Aorta (tissue), 5 donors: ENCODE measurements around the gene TMEM229A. TPM values are rescaled to one million over a fixed set of nuclear protein-coding genes. Genes with fewer than 3 reads are reported as not detected.
"Not testable (repeated sequence)": the region's sequence is repeated elsewhere in the genome, so short reads cannot be mapped to it uniquely, and the experiment has no call there.

Source experiments
- ATAC-seq: fragments of 200-7000 bp; cut with Tn5 transposase; one replicate; pipeline ENCODE4 v1.9.1; 2022; ENCODE audit warnings: moderate library complexity; ENCODE audit not compliant: low FRiP score
- DNase-seq, 2 donors: peaks; one replicate each; pipeline ENCODE4 v3.0.0-alpha.2; 2020
- H3K27ac ChIP-seq, 2 donors: one replicate each; pipeline ENCODE4 v1.5.1; 2013; ENCODE audit warnings: low read length in 2 of 2, mild to moderate bottlenecking in 2 of 2, moderate library complexity in 2 of 2, control low read depth in 1 of 2, inconsistent platforms in 1 of 2, low read depth in 1 of 2
- H3K27me3 ChIP-seq, 2 donors: one replicate each; pipeline ENCODE4 v1.6.1; 2013; ENCODE audit warnings: control low read depth in 1 of 2, low read length in 1 of 2, mild to moderate bottlenecking in 1 of 2, moderate library complexity in 1 of 2; ENCODE audit not compliant: insufficient read depth in 2 of 2, control insufficient read depth in 1 of 2
- H3K36me3 ChIP-seq, 2 donors: one replicate each; pipeline ENCODE4 v1.6.1; 2013; ENCODE audit warnings: control low read depth in 1 of 2, low read length in 1 of 2, mild to moderate bottlenecking in 1 of 2; ENCODE audit not compliant: insufficient read depth in 2 of 2, control insufficient read depth in 1 of 2
- H3K4me1 ChIP-seq, 2 donors: one replicate each; pipeline ENCODE4 v1.6.1; 2013; ENCODE audit warnings: low read length in 2 of 2, control low read depth in 1 of 2, mild to moderate bottlenecking in 1 of 2, moderate library complexity in 1 of 2; ENCODE audit not compliant: insufficient read depth in 2 of 2, control insufficient read depth in 1 of 2
- H3K4me3 ChIP-seq, 2 donors: one replicate each; pipeline ENCODE4 v1.5.1; 2013; ENCODE audit warnings: low read length in 2 of 2, control low read depth in 1 of 2, mild to moderate bottlenecking in 1 of 2
- H3K9me3 ChIP-seq: one replicate; pipeline ENCODE4 v1.6.1; 2013; ENCODE audit warnings: mild to moderate bottlenecking, low read length; ENCODE audit not compliant: control insufficient read depth
- WGBS, 2 donors: extraction: QIAGEN DNeasy Blood & Tissue Kit; methylation state at CpG; one replicate each; pipeline ENCODE4 v1.1.7; 2013; 5-methylcytosine and 5-hydroxymethylcytosine counted together
- intact Hi-C, 2 donors: fragments of 100-400 bp; cut with DNase I; formaldehyde crosslinking; loops; one replicate each; pipeline versions ENCODE4 v1.14.2 to v1.15.0; 2022
- polyA plus RNA-seq, 2 donors: library from polyadenylated mRNA; stranded (reverse); fragments of 200-250 nt; gene quantifications; one replicate each; pipeline ENCODE4 v1.2.3, GENCODE V29; 2013
- total RNA-seq, 2 donors: library from RNA; stranded (reverse); fragmentation: NEBNext Ultra II Directional; extraction: Animal tissue kit (Norgen Biotek cat#: 25700); gene quantifications; one replicate each; pipeline ENCODE4 v1.2.1, GENCODE V29; 2021
- donor health status: healthy with polysubstance abuse.
- donor health status: Bipolar disorder and iron deficiency.
- donor health status: DM: no; HTN: no; CAD: no.
- donor health status: DM: no; HTN: no; CAD: no.
- donor health status: DM: yes; HTN: yes; CAD: no.

The TMEM229A gene
- total and polyA plus RNA-seq, 4 donors: 0.63 TPM; not detected in 3

DNA sequence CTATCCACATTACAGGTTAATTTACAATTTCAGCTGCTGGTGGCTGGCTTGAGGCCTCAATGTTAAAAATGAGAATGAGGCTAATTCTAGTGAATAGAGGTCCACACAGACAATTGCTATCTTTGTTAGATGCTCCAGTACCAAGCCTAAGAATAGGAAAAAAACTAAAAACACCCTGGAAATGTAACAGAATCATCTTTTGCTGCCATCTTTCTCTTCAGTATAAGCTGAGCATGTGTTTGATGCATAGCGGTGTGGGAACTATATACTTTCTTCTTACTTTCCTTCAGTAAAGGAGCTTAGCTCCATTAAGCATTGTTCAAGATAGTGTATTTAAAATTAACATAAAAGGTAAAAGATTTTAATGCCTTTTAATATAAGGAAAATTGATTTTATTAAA, 5.6 kb downstream of the TMEM229A start:
- H3K27ac ChIP-seq: no peak overlapping the region
- H3K4me1 ChIP-seq: no peaks in the 10 kb centered on the region
- 91 to 97% methylated on average over 1 of the region's 1 CpG for WGBS, 2 donors
- H3K27me3 ChIP-seq: peaks cover 0 to 6% of the 10 kb centered on the region in 2 donors
- DNase-seq (no peak), ATAC-seq (no peak)
- intact Hi-C loops: no loop called here
- H3K9me3 ChIP-seq: no peaks in the 10 kb centered on the region
- H3K4me3 ChIP-seq: no peak overlapping the region
- H3K36me3 ChIP-seq: no peaks in the 10 kb centered on the region

DNA sequence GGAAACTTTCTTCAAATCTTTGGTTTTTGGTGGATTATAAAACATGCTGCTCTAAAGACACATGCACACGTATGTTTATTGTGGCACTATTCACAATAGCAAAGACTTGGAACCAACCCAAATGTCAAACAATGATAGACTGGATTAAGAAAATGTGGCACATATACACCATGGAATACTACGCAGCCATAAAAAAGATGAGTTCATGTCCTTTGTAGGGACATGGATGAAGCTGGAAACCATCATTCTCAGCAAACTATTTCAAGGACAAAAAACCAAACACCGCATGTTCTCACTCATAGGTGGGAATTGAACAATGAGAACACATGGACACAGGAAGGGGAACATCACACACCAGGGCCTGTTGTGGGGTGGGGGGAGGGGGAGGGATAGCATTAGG, 8.5 kb downstream of the TMEM229A start:
- intact Hi-C loops, ATAC-seq, DNase-seq, H3K27me3 ChIP-seq, H3K4me3 ChIP-seq, H3K36me3 ChIP-seq, H3K27ac ChIP-seq, H3K9me3 ChIP-seq, H3K4me1 ChIP-seq: not testable (repeated sequence)
- 83 to 84% methylated on average over 2 to 3 of the region's 3 CpGs for WGBS, 2 donors

DNA sequence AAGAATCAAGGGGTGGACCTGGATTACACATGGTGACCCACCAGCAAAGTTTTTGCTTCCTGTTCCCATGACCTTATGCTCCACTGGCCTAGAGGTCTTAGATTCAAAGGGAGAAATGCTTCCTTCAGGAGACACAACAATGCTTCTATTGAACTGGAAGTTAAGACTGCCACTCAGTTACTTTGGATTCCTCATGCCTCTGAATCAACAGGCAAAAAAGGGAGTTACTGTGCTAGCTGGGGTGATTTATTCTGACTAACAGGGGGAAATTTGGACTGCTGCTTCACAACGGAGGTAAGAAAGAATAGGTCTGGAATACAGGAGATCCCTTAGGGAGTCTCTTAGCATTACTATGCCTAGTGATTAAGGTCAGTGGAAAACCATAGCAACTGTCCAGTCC, 10.3 kb downstream of the TMEM229A start:
- Histone ChIP-seq H3K27ac (no peak overlapping the region), H3K4me3 (no peak overlapping the region), H3K27me3 (peaks cover 0 to 2% of the 10 kb centered on the region in 2 donors), H3K4me1 (no peaks in the 10 kb centered on the region), H3K9me3 (peaks cover 2% of the 10 kb centered on the region), H3K36me3 (no peaks in the 10 kb centered on the region)
- intact Hi-C loops: no loop called here
- ATAC-seq (no peak), DNase-seq (no peak)
- 19 to 30% methylated on average over 1 of the region's 1 CpG for WGBS, 2 donors

DNA sequence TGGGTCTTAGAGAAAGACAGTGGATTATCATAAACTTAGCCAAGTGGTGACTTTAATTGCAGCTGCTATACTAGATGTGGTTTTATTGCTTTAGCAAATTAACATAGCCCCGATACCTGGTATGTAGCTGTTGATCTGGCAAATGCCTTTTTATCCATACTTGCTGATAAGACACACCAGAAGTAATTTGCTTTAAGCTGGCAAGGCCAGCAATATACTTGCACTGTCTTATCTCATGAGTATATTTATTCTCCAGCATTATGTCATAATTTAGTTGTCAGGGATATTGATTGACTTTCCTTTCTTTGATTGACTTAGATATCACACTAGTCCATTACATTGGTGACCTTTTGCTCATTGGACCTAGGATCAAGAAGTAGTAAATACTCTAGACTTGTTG, 12.8 kb downstream of the TMEM229A start:
- ATAC-seq: no peak

DNA sequence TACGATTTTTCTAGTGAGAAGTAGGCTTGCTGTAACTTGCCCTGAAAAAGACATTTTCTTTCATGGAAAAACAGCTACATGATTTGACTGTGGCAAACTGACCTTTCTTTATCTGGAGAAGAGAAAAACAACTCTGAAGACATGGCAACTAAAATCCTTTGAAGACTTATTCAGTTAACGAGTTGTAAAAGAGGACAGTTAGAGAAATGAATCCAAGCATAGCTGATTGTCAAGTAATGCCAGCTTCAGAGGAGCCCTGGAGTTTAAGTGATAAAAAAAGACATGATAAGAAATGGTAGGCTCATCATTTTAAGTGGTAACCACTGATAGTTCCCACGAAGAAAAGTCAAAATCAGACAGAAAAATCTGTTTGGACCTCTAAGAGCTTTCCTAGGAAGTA, 19.6 kb downstream of the TMEM229A start:
- H3K36me3 ChIP-seq: no peaks in the 10 kb centered on the region
- H3K4me3 ChIP-seq: no peak overlapping the region
- WGBS, 2 donors: 66% methylated on average over 3 of the region's 3 CpGs
- H3K27ac ChIP-seq: no peak overlapping the region
- H3K9me3 ChIP-seq: no peaks in the 10 kb centered on the region
- no peaks in the 10 kb centered on the region for H3K4me1 ChIP-seq
- ATAC-seq (no peak), DNase-seq (no peak)
- intact Hi-C loops: no loop called here
- no peaks in the 10 kb centered on the region for H3K27me3 ChIP-seq

More for the DNA sequence above, 12.8 kb downstream of the TMEM229A start:
- Histone ChIP-seq H3K27ac (no peak overlapping the region), H3K4me3 (no peak overlapping the region), H3K27me3 (peaks cover 0 to 2% of the 10 kb centered on the region in 2 donors), H3K9me3 (peaks cover 2% of the 10 kb centered on the region), H3K36me3 (no peaks in the 10 kb centered on the region), H3K4me1 (no peaks in the 10 kb centered on the region)
- intact Hi-C loops: no loop called here
- no peak for DNase-seq
- 76 to 91% methylated on average over 1 of the region's 1 CpG for WGBS, 2 donors

DNA sequence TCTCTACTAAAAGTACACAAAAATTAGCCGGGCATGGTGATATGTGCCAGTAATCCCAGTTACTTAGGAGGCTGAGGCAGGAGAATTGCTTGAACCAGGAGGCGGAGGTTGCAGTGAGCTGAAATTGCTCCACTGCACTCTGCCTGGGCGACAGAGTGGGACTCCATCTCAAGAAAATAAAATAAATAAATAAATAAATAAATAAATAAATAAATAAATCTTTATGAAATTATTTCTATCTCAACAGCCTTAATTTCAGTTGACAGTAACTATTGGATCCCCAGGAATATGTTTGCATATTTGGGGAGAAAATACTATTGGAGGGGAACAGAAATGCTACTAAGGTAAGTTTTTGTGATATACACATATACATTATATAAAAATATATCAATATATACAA, 20.0 kb downstream of the TMEM229A start:
- H3K36me3 ChIP-seq: no peaks in the 10 kb centered on the region
- H3K4me1 ChIP-seq: no peaks in the 10 kb centered on the region
- no peak overlapping the region for H3K27ac ChIP-seq
- H3K4me3 ChIP-seq: no peak overlapping the region
- H3K27me3 ChIP-seq: no peaks in the 10 kb centered on the region
- DNase-seq: no peak
- intact Hi-C loops: no loop called here
- H3K9me3 ChIP-seq: no peaks in the 10 kb centered on the region
- 92 to 97% methylated on average over 3 of the region's 3 CpGs for WGBS, 2 donors
- no peak for ATAC-seq

DNA sequence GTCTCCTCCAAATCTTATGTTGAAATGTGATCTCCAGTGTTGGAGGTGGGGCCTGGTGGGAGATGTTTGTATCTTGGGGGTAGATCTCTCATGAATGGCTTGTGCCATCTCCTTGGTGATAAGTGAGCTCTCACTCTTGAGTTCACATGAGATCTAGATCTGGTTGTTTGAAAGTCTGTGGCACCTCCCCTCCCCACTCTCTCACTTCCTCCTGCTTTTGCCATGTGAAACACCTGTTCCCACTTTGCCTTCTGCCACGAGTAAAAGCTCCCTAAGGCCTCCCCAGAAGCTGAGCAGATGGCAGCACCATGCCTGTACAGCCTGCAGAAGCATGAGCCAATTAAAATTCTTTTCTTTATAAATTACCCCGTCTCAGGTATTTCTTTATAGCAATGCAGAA, 23.5 kb downstream of the TMEM229A start:
- H3K9me3 ChIP-seq: no peaks in the 10 kb centered on the region
- H3K4me1 ChIP-seq: no peaks in the 10 kb centered on the region
- intact Hi-C loops: no loop called here
- no peak overlapping the region for H3K27ac ChIP-seq
- peaks cover 0 to 3% of the 10 kb centered on the region in 2 donors for H3K27me3 ChIP-seq
- no peak overlapping the region for H3K4me3 ChIP-seq
- no peaks in the 10 kb centered on the region for H3K36me3 ChIP-seq
- ATAC-seq: no peak
- WGBS, 2 donors: 69 to 81% methylated on average over 2 of the region's 2 CpGs
- no peak for DNase-seq

DNA sequence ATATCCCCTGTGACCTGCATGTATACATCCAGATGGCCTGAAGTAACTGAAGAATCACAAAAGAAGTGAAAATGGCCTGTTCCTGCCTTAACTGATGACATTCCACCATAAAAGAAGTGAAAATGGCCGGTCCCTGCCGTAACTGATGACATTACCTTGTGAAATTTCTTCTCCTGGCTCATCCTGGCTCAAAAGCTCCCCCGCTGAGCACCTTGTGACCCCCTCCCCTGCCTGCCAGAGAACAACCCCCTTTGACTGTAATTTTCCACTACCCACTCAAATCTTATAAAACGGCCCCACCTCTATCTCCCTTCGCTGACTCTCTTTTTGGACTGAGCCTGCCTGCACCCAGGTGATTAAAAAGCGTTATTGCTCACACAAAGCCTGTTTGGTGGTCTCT, 24.6 kb downstream of the TMEM229A start:
- H3K9me3 ChIP-seq, H3K27ac ChIP-seq, H3K4me3 ChIP-seq, intact Hi-C loops, H3K27me3 ChIP-seq, ATAC-seq, H3K4me1 ChIP-seq, H3K36me3 ChIP-seq, DNase-seq: not testable (repeated sequence)
- WGBS, 2 donors: 69 to 74% methylated on average over 6 of the region's 6 CpGs

DNA sequence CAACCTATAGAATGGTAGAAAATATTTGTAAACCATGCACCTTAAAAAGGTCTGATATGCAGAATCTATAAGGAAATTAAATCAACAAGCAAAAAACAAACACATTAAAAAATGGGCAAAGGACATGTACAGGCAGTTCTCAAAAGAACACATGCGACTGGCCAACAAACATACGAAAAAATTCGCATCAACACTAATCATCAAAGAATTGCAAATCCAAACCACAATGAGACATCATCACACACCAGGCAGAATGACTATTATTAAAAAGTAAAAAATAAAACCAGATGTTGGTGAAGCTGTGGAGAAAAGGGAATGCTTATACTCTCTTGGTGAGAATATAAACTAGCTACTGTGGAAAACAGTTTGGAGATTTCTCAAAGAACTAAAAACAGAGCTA, 33.2 kb downstream of the TMEM229A start:
- Histone ChIP-seq H3K9me3 (peaks cover 4% of the 10 kb centered on the region), H3K27me3 (no peaks in the 10 kb centered on the region), H3K4me3 (no peak overlapping the region), H3K27ac (no peak overlapping the region), H3K4me1 (no peaks in the 10 kb centered on the region), H3K36me3 (no peaks in the 10 kb centered on the region)
- ATAC-seq: no peak
- intact Hi-C loops: no loop called here
- 92 to 93% methylated on average over 3 of the region's 3 CpGs for WGBS, 2 donors
- no peak for DNase-seq
